Sigmoid colon (tissue), 7 donors: Measurements from ENCODE around the gene PARP14. TPM values are rescaled to one million over a fixed set of nuclear protein-coding genes. Genes with fewer than 3 reads are reported as not detected.

Experiments
- DNase-seq: peaks from one replicate; pipeline ENCODE4 v3.0.0-alpha.2; 2019
- H3K27ac ChIP-seq, 4 donors: fragments of 200-600 bp; sonication (generic); one replicate each; pipeline ENCODE4 v1.5.1; 2016 to 2019; ENCODE audit warnings: mild to moderate bottlenecking in 1 of 4
- H3K27me3 ChIP-seq, 3 donors: fragments of 200-600 bp; sonication (generic); one replicate each; pipeline ENCODE4 v1.5.1; 2019; ENCODE audit warnings: mild to moderate bottlenecking in 1 of 3
- H3K36me3 ChIP-seq, 4 donors: fragments of 200-600 bp; sonication (generic); one replicate each; pipeline ENCODE4 v1.5.1; 2016 to 2019
- H3K4me1 ChIP-seq, 4 donors: fragments of 200-600 bp; sonication (generic); one replicate each; pipeline ENCODE4 v1.5.1; 2017 to 2019
- H3K4me3 ChIP-seq, 4 donors: fragments of 200-600 bp; sonication (generic); one replicate each; pipeline ENCODE4 v1.5.1; 2017 to 2019; ENCODE audit warnings: mild to moderate bottlenecking in 2 of 4, moderate library complexity in 1 of 4
- H3K9me3 ChIP-seq, 4 donors: fragments of 200-600 bp in 3 of 4; sonication (generic) in 3 of 4; one replicate each; pipeline versions ENCODE4 v1.5.1 to v1.6.1; 2013 to 2019
- CTCF ChIP-seq, 4 experiments: fragments of 450-650 bp in 3 of 4; fragments of 200-600 bp in 1 of 4; IDR thresholded peaks; one replicate each; pipeline ENCODE4 v1.5.1; 2016 to 2019; ENCODE audit warnings: antibody characterized with exemption in 4 of 4, mild to moderate bottlenecking in 3 of 4, moderate library complexity in 2 of 4
- EP300 ChIP-seq, 4 donors: sonication (generic); formaldehyde crosslinking; IDR thresholded peaks; one replicate each; pipeline ENCODE4 v1.6.1; 2017; ENCODE audit warnings: antibody characterized with exemption in 4 of 4
- POLR2A ChIP-seq, 2 donors: fragments of 450-650 bp; IDR thresholded peaks; one replicate each; pipeline ENCODE4 v1.6.1; 2016; ENCODE audit warnings: antibody characterized with exemption in 2 of 2, mild to moderate bottlenecking in 2 of 2, moderate library complexity in 2 of 2
- POLR2AphosphoS5 ChIP-seq, 4 donors: sonication (generic); formaldehyde crosslinking; IDR thresholded peaks; one replicate each; pipeline ENCODE4 v1.6.1; 2017; ENCODE audit warnings: antibody characterized with exemption in 4 of 4
- WGBS, 2 donors: extraction: QIAGEN DNeasy Blood & Tissue Kit; methylation state at CpG; one replicate each; pipeline ENCODE4 v1.1.7; 2013; 5-methylcytosine and 5-hydroxymethylcytosine counted together
- intact Hi-C: fragments of 100-400 bp; cut with DNase I; formaldehyde crosslinking; loops from one replicate; pipeline ENCODE4 v1.15.1; 2023
- polyA plus RNA-seq, 3 donors: library from polyadenylated mRNA; stranded (reverse); fragments of 200-250 nt; gene quantifications; one replicate each; pipeline ENCODE4 v1.2.3, GENCODE V29; 2013
- total RNA-seq, 4 donors: library from RNA; depleted of rRNA; stranded (reverse); fragments of >200 nt; gene quantifications; one replicate each; pipeline ENCODE4 v1.1.0, GENCODE V29; 2016
- donor health status: healthy with polysubstance abuse.
- donor health status: Bipolar disorder and iron deficiency.
- donor health status: healthy.

PARP14 gene
- total RNA-seq (10 to 100 TPM; 41.7 to 90.3 (median 53.4) TPM), polyA plus RNA-seq (10 to 100 TPM in 2 of 3 donors, 1 to 10 TPM in 1; 4.8 to 28.4 (median 10.2) TPM)

- whole genome bisulfite sequencing, 2 donors, result 1% methylated on average over 63 of the region's 63 CpGs
- no peaks in the 10 kb centered on the region for H3K36me3 ChIP-seq
- intact Hi-C loops, result loop anchor here (2.0 to 10.0 kb wide), 2 partner anchors 166 to 846 kb away; partner anchors contain the start of genes EAF2, IQCB1 and KPNA1
- peak; percentile 85 for DNase-seq
- peak within 1 kb of the TSS; percentile 69 to 89 (median 78) for H3K4me3 ChIP-seq
- H3K4me1 ChIP-seq, result peaks cover 0 to 34% (median 32%) of the 10 kb centered on the region in 4 donors
- peak within 1 kb of the TSS; percentile 89 to 97 (median 92) for H3K27ac ChIP-seq
- TF ChIP-seq EP300 (IDR thresholded peaks at IDR 0.05), result no peak
- peak; percentile 31 to 44 for TF ChIP-seq POLR2A (IDR thresholded peaks at IDR 0.05)
- peak; percentile 15 to 85 (median 78) for TF ChIP-seq POLR2AphosphoS5 (IDR thresholded peaks at IDR 0.05)
- TF ChIP-seq CTCF (IDR thresholded peaks at IDR 0.05), result peak in 2 of 4 experiments; percentile 8 to 17
- H3K27me3 ChIP-seq, result no peaks in the 10 kb centered on the region
- H3K9me3 ChIP-seq, result no peaks in the 10 kb centered on the region
These were observed at the start of gene PARP14 for GRCh38 chr3:122680475-122681283. PARP14 (plus strand) TSS chr3:122680839; CDS start chr3:122680884, 45 bp downstream.

GRCh38 chr3:122635789-122636188 lies 44.9 kb upstream of the PARP14 start:
- 82 to 84% methylated on average over 5 of the region's 5 CpGs for WGBS, 2 donors
- Histone ChIP-seq H3K36me3 (no peaks in the 10 kb centered on the region), H3K4me1 (no peaks in the 10 kb centered on the region), H3K4me3 (no peak overlapping the region), H3K9me3 (no peaks in the 10 kb centered on the region), H3K27me3 (no peaks in the 10 kb centered on the region), H3K27ac (no peak overlapping the region)
- intact Hi-C loops, result no loop called here
- DNase-seq, result no peak
- TF ChIP-seq EP300 (IDR thresholded peaks at IDR 0.05) (no peak), POLR2A (IDR thresholded peaks at IDR 0.05) (no peak), POLR2AphosphoS5 (IDR thresholded peaks at IDR 0.05) (no peak), CTCF (IDR thresholded peaks at IDR 0.05) (no peak)

- DNase-seq, result no peak
- WGBS, 2 donors, result 42 to 76% methylated on average over 3 of the region's 3 CpGs
- H3K4me3 ChIP-seq, result no peak overlapping the region
- TF ChIP-seq EP300 (IDR thresholded peaks at IDR 0.05) (no peak), CTCF (IDR thresholded peaks at IDR 0.05) (no peak), POLR2AphosphoS5 (IDR thresholded peaks at IDR 0.05) (no peak), POLR2A (IDR thresholded peaks at IDR 0.05) (no peak)
- no peaks in the 10 kb centered on the region for H3K9me3 ChIP-seq
- no peaks in the 10 kb centered on the region for H3K27me3 ChIP-seq
- H3K4me1 ChIP-seq, result no peaks in the 10 kb centered on the region
- intact Hi-C loops, result no loop called here
- H3K27ac ChIP-seq, result no peak overlapping the region
- H3K36me3 ChIP-seq, result no peaks in the 10 kb centered on the region
These were observed 43.9 kb upstream of the PARP14 start for GRCh38 chr3:122636697-122637096.

- H3K27ac ChIP-seq, result no peak overlapping the region
- H3K4me3 ChIP-seq, result no peak overlapping the region
- no peak for DNase-seq
- H3K36me3 ChIP-seq, result no peaks in the 10 kb centered on the region
- H3K4me1 ChIP-seq, result no peaks in the 10 kb centered on the region
- intact Hi-C loops, result no loop called here
- no peaks in the 10 kb centered on the region for H3K27me3 ChIP-seq
- TF ChIP-seq EP300 (IDR thresholded peaks at IDR 0.05) (no peak), CTCF (IDR thresholded peaks at IDR 0.05) (no peak), POLR2A (IDR thresholded peaks at IDR 0.05) (no peak), POLR2AphosphoS5 (IDR thresholded peaks at IDR 0.05) (no peak)
- H3K9me3 ChIP-seq, result no peaks in the 10 kb centered on the region
These were observed 40.1 kb upstream of the PARP14 start for GRCh38 chr3:122640437-122640999.
